ENCODE results near the gene BID. TPM values are rescaled to one million over a fixed set of nuclear protein-coding genes. Genes with fewer than 3 reads are reported as not detected.

BID gene
- total RNA-seq, 1 experiment from 2014 or later: 58.2 TPM

DNA sequence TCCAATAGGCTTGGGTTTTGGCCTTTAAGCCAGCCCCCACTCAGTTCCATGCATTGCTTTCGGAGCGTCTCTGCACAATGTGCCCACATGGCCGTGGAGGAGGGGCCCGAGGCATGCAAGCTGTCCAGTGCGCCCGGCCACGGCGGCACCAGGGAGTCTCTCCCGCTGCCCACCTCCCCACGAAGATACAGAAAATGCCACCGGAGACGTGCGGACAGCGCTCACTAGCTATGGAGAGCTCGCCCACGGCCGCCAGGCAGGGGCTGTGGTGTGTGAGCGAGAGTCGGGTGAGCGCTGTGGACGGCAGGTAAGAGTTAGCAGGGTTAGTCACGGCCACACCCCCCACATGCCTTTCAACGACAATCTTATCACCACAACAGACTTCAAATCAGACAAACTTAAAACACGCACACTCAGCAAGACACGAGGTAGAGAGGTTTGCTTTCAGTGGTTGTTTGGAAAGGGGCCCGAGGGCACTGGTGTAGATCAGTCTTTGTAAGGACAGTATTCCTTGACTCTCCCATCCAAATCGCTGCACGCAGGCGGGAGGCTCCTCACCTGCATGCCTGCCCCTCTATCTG lies 18.7 kb upstream of the BID start:
- no peak overlapping the region for H3K9ac ChIP-seq (ENCODE audit: low read length)
- DNase-seq (ENCODE audit: low read depth, low spot score) (no peak), ATAC-seq (no peak)
- RAD21 ChIA-PET (ENCODE audit: low non-redundant PET in 1 of 2, low total read pairs in 2 of 2, uncharacterized antibody in 2 of 2, unreplicated experiment in 2 of 2): no interaction called here
- no peak overlapping the region for H3K27ac ChIP-seq (ENCODE audit: low read depth, low read length)
- H3K4me2 ChIP-seq (ENCODE audit: low read length): no peak overlapping the region
- TF ChIP-seq, protein P1, sequence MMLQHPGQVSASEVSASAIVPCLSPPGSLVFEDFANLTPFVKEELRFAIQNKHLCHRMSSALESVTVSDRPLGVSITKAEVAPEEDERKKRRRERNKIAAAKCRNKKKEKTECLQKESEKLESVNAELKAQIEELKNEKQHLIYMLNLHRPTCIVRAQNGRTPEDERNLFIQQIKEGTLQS (IDR thresholded peaks at IDR 0.05): no peak
- no peak for TF ChIP-seq POLR2A (IDR thresholded peaks at IDR 0.05; ENCODE audit: borderline replicate concordance, extremely low read depth, insufficient read depth, insufficient read length)
- TF ChIP-seq RAD21 (IDR thresholded peaks at IDR 0.05; ENCODE audit: low read depth): no peak
- TF ChIP-seq, protein P2, sequence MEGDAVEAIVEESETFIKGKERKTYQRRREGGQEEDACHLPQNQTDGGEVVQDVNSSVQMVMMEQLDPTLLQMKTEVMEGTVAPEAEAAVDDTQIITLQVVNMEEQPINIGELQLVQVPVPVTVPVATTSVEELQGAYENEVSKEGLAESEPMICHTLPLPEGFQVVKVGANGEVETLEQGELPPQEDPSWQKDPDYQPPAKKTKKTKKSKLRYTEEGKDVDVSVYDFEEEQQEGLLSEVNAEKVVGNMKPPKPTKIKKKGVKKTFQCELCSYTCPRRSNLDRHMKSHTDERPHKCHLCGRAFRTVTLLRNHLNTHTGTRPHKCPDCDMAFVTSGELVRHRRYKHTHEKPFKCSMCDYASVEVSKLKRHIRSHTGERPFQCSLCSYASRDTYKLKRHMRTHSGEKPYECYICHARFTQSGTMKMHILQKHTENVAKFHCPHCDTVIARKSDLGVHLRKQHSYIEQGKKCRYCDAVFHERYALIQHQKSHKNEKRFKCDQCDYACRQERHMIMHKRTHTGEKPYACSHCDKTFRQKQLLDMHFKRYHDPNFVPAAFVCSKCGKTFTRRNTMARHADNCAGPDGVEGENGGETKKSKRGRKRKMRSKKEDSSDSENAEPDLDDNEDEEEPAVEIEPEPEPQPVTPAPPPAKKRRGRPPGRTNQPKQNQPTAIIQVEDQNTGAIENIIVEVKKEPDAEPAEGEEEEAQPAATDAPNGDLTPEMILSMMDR (IDR thresholded peaks at IDR 0.05 in 2 of 3, conservative IDR thresholded peaks at IDR 0.05 in 1 of 3; ENCODE audit: borderline replicate concordance in 1 of 3, insufficient read depth in 1 of 3, low read depth in 2 of 3, low read length in 2 of 3): no peak
- TF ChIP-seq, protein P3, sequence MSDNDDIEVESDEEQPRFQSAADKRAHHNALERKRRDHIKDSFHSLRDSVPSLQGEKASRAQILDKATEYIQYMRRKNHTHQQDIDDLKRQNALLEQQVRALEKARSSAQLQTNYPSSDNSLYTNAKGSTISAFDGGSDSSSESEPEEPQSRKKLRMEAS (IDR thresholded peaks at IDR 0.05): no peak
- TF ChIP-seq FOSL1 (IDR thresholded peaks at IDR 0.05; ENCODE audit: low read depth): no peak
- TF ChIP-seq EGR1 (IDR thresholded peaks at IDR 0.05; ENCODE audit: low read depth): no peak
- no peak for TF ChIP-seq SP1 (IDR thresholded peaks at IDR 0.05; ENCODE audit: low read depth)
- TF ChIP-seq, protein P4, sequence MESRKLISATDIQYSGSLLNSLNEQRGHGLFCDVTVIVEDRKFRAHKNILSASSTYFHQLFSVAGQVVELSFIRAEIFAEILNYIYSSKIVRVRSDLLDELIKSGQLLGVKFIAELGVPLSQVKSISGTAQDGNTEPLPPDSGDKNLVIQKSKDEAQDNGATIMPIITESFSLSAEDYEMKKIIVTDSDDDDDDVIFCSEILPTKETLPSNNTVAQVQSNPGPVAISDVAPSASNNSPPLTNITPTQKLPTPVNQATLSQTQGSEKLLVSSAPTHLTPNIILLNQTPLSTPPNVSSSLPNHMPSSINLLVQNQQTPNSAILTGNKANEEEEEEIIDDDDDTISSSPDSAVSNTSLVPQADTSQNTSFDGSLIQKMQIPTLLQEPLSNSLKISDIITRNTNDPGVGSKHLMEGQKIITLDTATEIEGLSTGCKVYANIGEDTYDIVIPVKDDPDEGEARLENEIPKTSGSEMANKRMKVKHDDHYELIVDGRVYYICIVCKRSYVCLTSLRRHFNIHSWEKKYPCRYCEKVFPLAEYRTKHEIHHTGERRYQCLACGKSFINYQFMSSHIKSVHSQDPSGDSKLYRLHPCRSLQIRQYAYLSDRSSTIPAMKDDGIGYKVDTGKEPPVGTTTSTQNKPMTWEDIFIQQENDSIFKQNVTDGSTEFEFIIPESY (IDR thresholded peaks at IDR 0.05; ENCODE audit: extremely low read depth, insufficient replicate concordance, low read length): no peak
- no peak for TF ChIP-seq CBX3 (IDR thresholded peaks at IDR 0.05; ENCODE audit: low read depth)
- no peak for TF ChIP-seq YY1 (IDR thresholded peaks at IDR 0.05; ENCODE audit: extremely low read depth, insufficient replicate concordance, low read depth, low read length)
- TF ChIP-seq TCF7L2 (IDR thresholded peaks at IDR 0.05; ENCODE audit: borderline replicate concordance, extremely low read depth, insufficient read depth, insufficient read length): no peak
- H3K9me2 ChIP-seq (ENCODE audit: insufficient read depth): no peaks in the 10 kb centered on the region
- POLR2A ChIA-PET: no interaction called here
- no peaks in the 10 kb centered on the region for H3K27me3 ChIP-seq (ENCODE audit: insufficient read depth, low read length)
- H3K79me2 ChIP-seq (ENCODE audit: insufficient read depth, low read length): no peaks in the 10 kb centered on the region
- no peaks in the 10 kb centered on the region for H4K20me1 ChIP-seq (ENCODE audit: insufficient read depth)
- no TSS peak for BruUV-seq (replicated peaks)
- CTCF ChIA-PET: no interaction called here
- H2AFZ ChIP-seq (ENCODE audit: low read depth, low read length, poor library complexity, severe bottlenecking): no peak overlapping the region
- H3K36me3 ChIP-seq (ENCODE audit: control insufficient read depth in 1 of 2, insufficient read depth in 2 of 2, low read length in 2 of 2): peaks cover 0 to 3% of the 10 kb centered on the region in 2 experiments; a peak in 1 of 4 replicates
- no peaks in the 10 kb centered on the region for H3K4me1 ChIP-seq (ENCODE audit: control insufficient read depth in 1 of 2, insufficient read depth in 2 of 2, low read length in 2 of 2)
- no peaks in the 10 kb centered on the region for H3K9me3 ChIP-seq (ENCODE audit: control insufficient read depth in 1 of 2, insufficient read depth in 1 of 2, low read depth in 1 of 2, low read length in 2 of 2)
- no peak overlapping the region for H3K4me3 ChIP-seq (replicated peaks in 1 of 2; ENCODE audit: low read depth in 1 of 2, low read length in 2 of 2)
- intact Hi-C loops (cut with micrococcal nuclease): no loop called here
